MV-4-11 (cell line): ENCODE measurements around the gene AGPS.
"Not testable (repeated sequence)": the region's sequence is repeated elsewhere in the genome, so short reads cannot be mapped to it uniquely, and the experiment has no call there.

Experiments
- DNase-seq: peaks from one replicate; lab custom pipeline; 2025; lab: John Stamatoyannopoulos, UW

AGPS gene

GRCh38 chr2:177529166-177529565, 136.6 kb downstream of the AGPS start:
- no peak for DNase-seq

GRCh38 chr2:177530561-177530960, 138.0 kb downstream of the AGPS start:
- DNase-seq: no peak

- DNase-seq: no peak
Measured at GRCh38 chr2:177531706-177532105, 139.1 kb downstream of the AGPS start.

- DNase-seq: no peak
Measured at GRCh38 chr2:177532567-177532966, 140.0 kb downstream of the AGPS start.

- no peak for DNase-seq
Measured at GRCh38 chr2:177533253-177533652, 140.7 kb downstream of the AGPS start.

- no peak for DNase-seq
Measured at GRCh38 chr2:177535000-177535399, 142.4 kb downstream of the AGPS start.

GRCh38 chr2:177535958-177536504, 143.5 kb downstream of the AGPS start:
- DNase-seq: no peak

- no peak for DNase-seq
Measured at GRCh38 chr2:177537213-177537612, 144.6 kb downstream of the AGPS start.

- no peak for DNase-seq
Measured at GRCh38 chr2:177537636-177538035, 145.1 kb downstream of the AGPS start.

- DNase-seq: no peak
Measured at GRCh38 chr2:177538323-177538722, 145.8 kb downstream of the AGPS start.

- no peak for DNase-seq
Measured at GRCh38 chr2:177540283-177540682, 147.7 kb downstream of the AGPS start.

GRCh38 chr2:177541258-177541991, 148.9 kb downstream of the AGPS start:
- no peak for DNase-seq

GRCh38 chr2:177542396-177542795, 149.8 kb downstream of the AGPS start:
- no peak for DNase-seq

- DNase-seq: no peak
Measured at GRCh38 chr2:177543007-177543760, 150.6 kb downstream of the AGPS start.

GRCh38 chr2:177545143-177545542, 152.6 kb downstream of the AGPS start:
- DNase-seq: peak; percentile 13

- DNase-seq: no peak
Measured at GRCh38 chr2:177545981-177546585, 153.5 kb downstream of the AGPS start.

- no peak for DNase-seq
Measured at GRCh38 chr2:177547122-177547521, 154.5 kb downstream of the AGPS start.

GRCh38 chr2:177547772-177548171, 155.2 kb downstream of the AGPS start:
- DNase-seq: no peak

GRCh38 chr2:177548636-177549035, 156.1 kb downstream of the AGPS start:
- no peak for DNase-seq

GRCh38 chr2:177549171-177549570, 156.6 kb downstream of the AGPS start:
- DNase-seq: no peak

GRCh38 chr2:177550264-177551200, 158.0 kb downstream of the AGPS start:
- no peak for DNase-seq

GRCh38 chr2:177551360-177551759, 158.8 kb downstream of the AGPS start:
- DNase-seq: not testable (repeated sequence)
